Neural crest cell (in vitro differentiated cells): ENCODE data around the gene FUBP3. TPM values are rescaled to one million over a fixed set of nuclear protein-coding genes. Genes with fewer than 3 reads are reported as not detected.

Experiments
- DNase-seq: peaks from one replicate; pipeline ENCODE4 v3.0.0; 2021; ENCODE audit warnings: low read depth, mixed read lengths, low spot score
- H3K27ac Mint-ChIP-seq: one replicate; pipeline ENCODE4 v1.8.0; 2021; ENCODE audit warnings: mild to moderate bottlenecking, mixed read lengths; ENCODE audit not compliant: unreplicated experiment
- H3K27me3 Mint-ChIP-seq: 2 replicates; pipeline ENCODE4 v1.8.0; 2021; ENCODE audit warnings: low read depth, mild to moderate bottlenecking, mixed read lengths
- H3K36me3 Mint-ChIP-seq: 2 replicates; pipeline ENCODE4 v1.8.0; 2021; ENCODE audit warnings: low read depth, mild to moderate bottlenecking, mixed read lengths
- H3K4me1 Mint-ChIP-seq: 2 replicates; pipeline ENCODE4 v1.8.0; 2021; ENCODE audit warnings: mixed read lengths
- H3K4me3 Mint-ChIP-seq: one replicate; pipeline ENCODE4 v1.8.0; 2021; ENCODE audit warnings: mild to moderate bottlenecking, mixed read lengths
- H3K9me3 Mint-ChIP-seq: 2 replicates; pipeline ENCODE4 v1.8.0; 2021; ENCODE audit warnings: mixed read lengths
- CTCF ChIP-seq: fragments of 200-600 bp; sonication (generic); conservative IDR thresholded peaks from 2 replicates; pipeline ENCODE4 v1.5.0; 2021; ENCODE audit warnings: antibody characterized with exemption, mild to moderate bottlenecking
- total RNA-seq: library from RNA; stranded (reverse); gene quantifications from 2 replicates; pipeline ENCODE4 v1.2.1, GENCODE V29; 2021

FUBP3 gene
- total RNA-seq, 1 donor from 2014 or later: 67.7 TPM

- H3K27me3 Mint-ChIP-seq: no peaks in the 10 kb centered on the region
- H3K36me3 Mint-ChIP-seq: peaks cover 14% of the 10 kb centered on the region
- TF ChIP-seq CTCF: no peak
- H3K9me3 Mint-ChIP-seq: no peaks in the 10 kb centered on the region
- no peak overlapping the region for H3K27ac Mint-ChIP-seq
- H3K4me3 Mint-ChIP-seq: no peak overlapping the region
- no peaks in the 10 kb centered on the region for H3K4me1 Mint-ChIP-seq
- DNase-seq: no peak
Measured at GRCh38 chr9:130616451-130616850, 37.1 kb downstream of the FUBP3 start.

- H3K9me3 Mint-ChIP-seq: no peaks in the 10 kb centered on the region
- no peak for DNase-seq
- H3K4me3 Mint-ChIP-seq: no peak overlapping the region
- peaks cover 23% of the 10 kb centered on the region for H3K4me1 Mint-ChIP-seq
- no peak for TF ChIP-seq CTCF
- no peaks in the 10 kb centered on the region for H3K27me3 Mint-ChIP-seq
- no peak overlapping the region for H3K27ac Mint-ChIP-seq
- H3K36me3 Mint-ChIP-seq: peaks cover 21% of the 10 kb centered on the region
Measured at GRCh38 chr9:130623466-130623865, 44.1 kb downstream of the FUBP3 start.

- no peak for TF ChIP-seq CTCF
- no peaks in the 10 kb centered on the region for H3K9me3 Mint-ChIP-seq
- no peaks in the 10 kb centered on the region for H3K27me3 Mint-ChIP-seq
- no peak for DNase-seq
- no peak overlapping the region for H3K4me3 Mint-ChIP-seq
- H3K4me1 Mint-ChIP-seq: peaks cover 24% of the 10 kb centered on the region
- peaks cover 19% of the 10 kb centered on the region for H3K36me3 Mint-ChIP-seq
- no peak overlapping the region for H3K27ac Mint-ChIP-seq
Measured at GRCh38 chr9:130624154-130624553, 44.8 kb downstream of the FUBP3 start.

GRCh38 chr9:130626249-130626996 is 47.0 kb downstream of the FUBP3 start:
- H3K27ac Mint-ChIP-seq: no peak overlapping the region
- H3K36me3 Mint-ChIP-seq: peaks cover 12% of the 10 kb centered on the region
- no peaks in the 10 kb centered on the region for H3K27me3 Mint-ChIP-seq
- H3K4me3 Mint-ChIP-seq: no peak overlapping the region
- DNase-seq: peak; percentile 22
- peak; percentile 25 for TF ChIP-seq CTCF
- no peaks in the 10 kb centered on the region for H3K9me3 Mint-ChIP-seq
- H3K4me1 Mint-ChIP-seq: peaks cover 32% of the 10 kb centered on the region

- no peak for TF ChIP-seq CTCF
- Mint-ChIP-seq H3K36me3 (peaks cover 17% of the 10 kb centered on the region), H3K27me3 (no peaks in the 10 kb centered on the region), H3K4me3 (no peak overlapping the region), H3K27ac (no peak overlapping the region), H3K4me1 (peaks cover 32% of the 10 kb centered on the region), H3K9me3 (no peaks in the 10 kb centered on the region)
- DNase-seq: no peak
Measured at GRCh38 chr9:130627051-130627450, 47.7 kb downstream of the FUBP3 start.
